HEK293T (cell line): ENCODE measurements around the gene GSTK1.

Experiments
- BHLHE40 ChIP-seq: fragments of 450-650 bp; IDR thresholded peaks from 2 replicates; pipeline ENCODE4 v1.6.1; 2016; ENCODE audit warnings: mild to moderate bottlenecking, moderate library complexity, borderline replicate concordance
- ELF4 ChIP-seq: fragments of 450-650 bp; IDR thresholded peaks from 2 replicates; pipeline ENCODE4 v1.6.1; 2017; ENCODE audit warnings: antibody characterized with exemption
- FOXA1 ChIP-seq: fragments of 450-650 bp; IDR thresholded peaks from 2 replicates; pipeline ENCODE4 v1.6.1; 2016; ENCODE audit warnings: mild to moderate bottlenecking
- FOXK2 ChIP-seq: fragments of 450-650 bp; IDR thresholded peaks from 2 replicates; pipeline ENCODE4 v1.6.1; 2016; ENCODE audit warnings: mild to moderate bottlenecking
- FOXM1 ChIP-seq: fragments of 450-650 bp; IDR thresholded peaks from 2 replicates; pipeline ENCODE4 v1.6.1; 2017; ENCODE audit warnings: mild to moderate bottlenecking, borderline replicate concordance
- HDGF ChIP-seq: fragments of 450-650 bp; IDR thresholded peaks from 2 replicates; pipeline ENCODE4 v1.6.1; 2017; ENCODE audit warnings: antibody characterized with exemption, borderline replicate concordance
- L3MBTL2 ChIP-seq: fragments of 450-650 bp; conservative IDR thresholded peaks from 2 replicates; pipeline ENCODE4 v1.6.1; 2016; ENCODE audit warnings: mild to moderate bottlenecking
- LEF1 ChIP-seq: fragments of 450-650 bp; IDR thresholded peaks from 2 replicates; pipeline ENCODE4 v1.6.1; 2017; ENCODE audit warnings: mild to moderate bottlenecking, borderline replicate concordance
- NFRKB ChIP-seq: fragments of 450-650 bp; IDR thresholded peaks from 2 replicates; pipeline ENCODE4 v1.6.1; 2016; ENCODE audit warnings: mild to moderate bottlenecking, moderate library complexity
- PKNOX1 ChIP-seq: fragments of 450-650 bp; IDR thresholded peaks from 2 replicates; pipeline ENCODE4 v1.6.1; 2016
- SP1 ChIP-seq: fragments of 450-650 bp; IDR thresholded peaks from 2 replicates; pipeline ENCODE4 v1.6.1; 2017
- SUZ12 ChIP-seq: fragments of 450-650 bp; IDR thresholded peaks from 2 replicates; pipeline ENCODE4 v1.6.1; 2016; ENCODE audit warnings: mild to moderate bottlenecking
- TARDBP ChIP-seq: fragments of 450-650 bp; IDR thresholded peaks from 2 replicates; pipeline ENCODE4 v1.6.1; 2016
- ZNF384 ChIP-seq: fragments of 450-650 bp; IDR thresholded peaks from 2 replicates; pipeline ENCODE4 v1.6.1; 2016

GRCh38 chr7:143222782-143223181 is 40.5 kb upstream of the GSTK1 start:
- TF ChIP-seq FOXA1, result no peak
- no peak for TF ChIP-seq BHLHE40
- TF ChIP-seq PKNOX1, result no peak
- TF ChIP-seq FOXM1, result no peak
- TF ChIP-seq SUZ12, result no peak
- no peak for TF ChIP-seq LEF1
- TF ChIP-seq L3MBTL2, result no peak
- TF ChIP-seq FOXK2, result no peak
- no peak for TF ChIP-seq ELF4
- no peak for TF ChIP-seq TARDBP
- TF ChIP-seq SP1, result no peak
- TF ChIP-seq ZNF384, result no peak
- no peak for TF ChIP-seq NFRKB
- TF ChIP-seq HDGF, result no peak
